ENCODE measurements around the gene ABCA2. TPM values are rescaled to one million over a fixed set of nuclear protein-coding genes. Genes with fewer than 3 reads are reported as not detected.
A peak's percentile ranks its signal among the peaks of the same experiment; 100 is the strongest.

Gene ABCA2
- total and polyA plus RNA-seq, 9 of the 15 experiments (the other 6 are each of a cell fraction or from before 2014, with no cell fraction given) = 0.69 to 16.3 (median 6.1) TPM; not detected in 2

DNA sequence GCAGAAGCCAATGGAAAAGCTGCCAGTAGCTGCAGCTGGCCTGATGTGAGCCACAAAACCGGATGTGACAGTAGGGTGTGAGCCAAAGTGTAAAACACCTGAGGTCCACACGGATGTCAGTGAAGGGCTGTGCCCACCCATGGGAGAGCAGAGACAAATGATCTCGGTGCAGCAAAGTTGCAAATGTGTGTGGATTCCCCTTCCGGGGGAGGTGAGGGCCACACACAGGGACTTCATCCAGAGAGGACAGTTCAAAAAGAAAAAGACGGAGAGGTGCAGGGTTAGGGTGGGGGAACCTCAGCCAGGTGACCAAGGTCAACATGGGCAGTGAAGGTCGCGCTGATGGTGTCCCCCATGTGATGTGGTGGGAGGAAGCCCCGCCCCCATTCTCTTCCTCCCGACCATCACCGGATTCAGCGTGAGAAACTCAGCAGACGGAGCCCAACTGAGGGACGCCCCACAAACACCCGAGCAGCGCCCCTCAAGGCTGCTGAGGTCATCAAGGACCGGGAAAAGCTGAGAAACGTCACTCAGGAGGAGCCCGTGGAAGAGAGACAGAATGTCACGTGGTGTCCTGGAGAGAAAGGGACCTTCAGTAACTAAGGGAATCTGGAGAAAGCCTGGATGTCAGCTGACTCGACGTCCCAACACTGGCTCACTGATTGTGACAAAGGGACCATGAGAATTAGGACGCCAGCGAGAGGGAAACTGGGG is 62.1 kb downstream of the ABCA2 start (continued):
- TF ChIP-seq JUNB (CRISPR knock-in tag; conservative IDR thresholded peaks at IDR 0.05) = no peak
- no peak for TF ChIP-seq C11orf30 (IDR thresholded peaks at IDR 0.05; ENCODE audit: low read depth)
- peak; percentile 57 for TF ChIP-seq CBFA2T2 (conservative IDR thresholded peaks at IDR 0.05)
- peak; percentile 5; the same call in 1 of the 2 replicates for TF ChIP-seq ZBTB7A (IDR thresholded peaks at IDR 0.05; ENCODE audit: borderline replicate concordance, control insufficient read depth, low read depth, low read length)
- TF ChIP-seq, protein P1, sequence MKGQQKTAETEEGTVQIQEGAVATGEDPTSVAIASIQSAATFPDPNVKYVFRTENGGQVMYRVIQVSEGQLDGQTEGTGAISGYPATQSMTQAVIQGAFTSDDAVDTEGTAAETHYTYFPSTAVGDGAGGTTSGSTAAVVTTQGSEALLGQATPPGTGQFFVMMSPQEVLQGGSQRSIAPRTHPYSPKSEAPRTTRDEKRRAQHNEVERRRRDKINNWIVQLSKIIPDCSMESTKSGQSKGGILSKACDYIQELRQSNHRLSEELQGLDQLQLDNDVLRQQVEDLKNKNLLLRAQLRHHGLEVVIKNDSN (CRISPR knock-in tag; IDR thresholded peaks at IDR 0.05) = peak; percentile 79
- peak; percentile 91 for TF ChIP-seq ESRRA (IDR thresholded peaks at IDR 0.05; ENCODE audit: borderline replicate concordance, low read depth)
- peak; percentile 71 for TF ChIP-seq L3MBTL2 (IDR thresholded peaks at IDR 0.05)
- 0 out of 2 replicates have a peak, but pooled peaks have one; percentile 23 for TF ChIP-seq BHLHE40 (IDR thresholded peaks at IDR 0.05; ENCODE audit: low read length)
- no peak for TF ChIP-seq HNRNPK (IDR thresholded peaks at IDR 0.05; ENCODE audit: low read depth, low read length, poor library complexity, severe bottlenecking)
- TF ChIP-seq PML (IDR thresholded peaks at IDR 0.05; ENCODE audit: low read length) = no peak
- TF ChIP-seq, protein P2, sequence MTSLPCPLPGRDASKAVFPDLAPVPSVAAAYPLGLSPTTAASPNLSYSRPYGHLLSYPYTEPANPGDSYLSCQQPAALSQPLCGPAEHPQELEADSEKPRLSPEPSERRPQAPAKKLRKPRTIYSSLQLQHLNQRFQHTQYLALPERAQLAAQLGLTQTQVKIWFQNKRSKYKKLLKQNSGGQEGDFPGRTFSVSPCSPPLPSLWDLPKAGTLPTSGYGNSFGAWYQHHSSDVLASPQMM (CRISPR knock-in tag; IDR thresholded peaks at IDR 0.05) = no peak
- TF ChIP-seq, protein P3, sequence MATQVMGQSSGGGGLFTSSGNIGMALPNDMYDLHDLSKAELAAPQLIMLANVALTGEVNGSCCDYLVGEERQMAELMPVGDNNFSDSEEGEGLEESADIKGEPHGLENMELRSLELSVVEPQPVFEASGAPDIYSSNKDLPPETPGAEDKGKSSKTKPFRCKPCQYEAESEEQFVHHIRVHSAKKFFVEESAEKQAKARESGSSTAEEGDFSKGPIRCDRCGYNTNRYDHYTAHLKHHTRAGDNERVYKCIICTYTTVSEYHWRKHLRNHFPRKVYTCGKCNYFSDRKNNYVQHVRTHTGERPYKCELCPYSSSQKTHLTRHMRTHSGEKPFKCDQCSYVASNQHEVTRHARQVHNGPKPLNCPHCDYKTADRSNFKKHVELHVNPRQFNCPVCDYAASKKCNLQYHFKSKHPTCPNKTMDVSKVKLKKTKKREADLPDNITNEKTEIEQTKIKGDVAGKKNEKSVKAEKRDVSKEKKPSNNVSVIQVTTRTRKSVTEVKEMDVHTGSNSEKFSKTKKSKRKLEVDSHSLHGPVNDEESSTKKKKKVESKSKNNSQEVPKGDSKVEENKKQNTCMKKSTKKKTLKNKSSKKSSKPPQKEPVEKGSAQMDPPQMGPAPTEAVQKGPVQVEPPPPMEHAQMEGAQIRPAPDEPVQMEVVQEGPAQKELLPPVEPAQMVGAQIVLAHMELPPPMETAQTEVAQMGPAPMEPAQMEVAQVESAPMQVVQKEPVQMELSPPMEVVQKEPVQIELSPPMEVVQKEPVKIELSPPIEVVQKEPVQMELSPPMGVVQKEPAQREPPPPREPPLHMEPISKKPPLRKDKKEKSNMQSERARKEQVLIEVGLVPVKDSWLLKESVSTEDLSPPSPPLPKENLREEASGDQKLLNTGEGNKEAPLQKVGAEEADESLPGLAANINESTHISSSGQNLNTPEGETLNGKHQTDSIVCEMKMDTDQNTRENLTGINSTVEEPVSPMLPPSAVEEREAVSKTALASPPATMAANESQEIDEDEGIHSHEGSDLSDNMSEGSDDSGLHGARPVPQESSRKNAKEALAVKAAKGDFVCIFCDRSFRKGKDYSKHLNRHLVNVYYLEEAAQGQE (IDR thresholded peaks at IDR 0.05; ENCODE audit: borderline replicate concordance) = peak; percentile 33
- TF ChIP-seq, protein P3 (CRISPR knock-in tag; IDR thresholded peaks at IDR 0.05; ENCODE audit: low read depth) = no peak
- no peak for TF ChIP-seq NR2F6 (CRISPR knock-in tag; IDR thresholded peaks at IDR 0.05)
- peak; percentile 93; the same call in 1 of the 2 replicates for TF ChIP-seq TOE1 (IDR thresholded peaks at IDR 0.05; ENCODE audit: borderline replicate concordance)
- no peak for TF ChIP-seq TOE1 (CRISPR knock-in tag; IDR thresholded peaks at IDR 0.05; ENCODE audit: borderline replicate concordance, low read depth)
- TF ChIP-seq POLR2B (IDR thresholded peaks at IDR 0.05; ENCODE audit: low read depth, partially characterized antibody) = no peak
- TF ChIP-seq, protein P4, sequence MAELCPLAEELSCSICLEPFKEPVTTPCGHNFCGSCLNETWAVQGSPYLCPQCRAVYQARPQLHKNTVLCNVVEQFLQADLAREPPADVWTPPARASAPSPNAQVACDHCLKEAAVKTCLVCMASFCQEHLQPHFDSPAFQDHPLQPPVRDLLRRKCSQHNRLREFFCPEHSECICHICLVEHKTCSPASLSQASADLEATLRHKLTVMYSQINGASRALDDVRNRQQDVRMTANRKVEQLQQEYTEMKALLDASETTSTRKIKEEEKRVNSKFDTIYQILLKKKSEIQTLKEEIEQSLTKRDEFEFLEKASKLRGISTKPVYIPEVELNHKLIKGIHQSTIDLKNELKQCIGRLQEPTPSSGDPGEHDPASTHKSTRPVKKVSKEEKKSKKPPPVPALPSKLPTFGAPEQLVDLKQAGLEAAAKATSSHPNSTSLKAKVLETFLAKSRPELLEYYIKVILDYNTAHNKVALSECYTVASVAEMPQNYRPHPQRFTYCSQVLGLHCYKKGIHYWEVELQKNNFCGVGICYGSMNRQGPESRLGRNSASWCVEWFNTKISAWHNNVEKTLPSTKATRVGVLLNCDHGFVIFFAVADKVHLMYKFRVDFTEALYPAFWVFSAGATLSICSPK (IDR thresholded peaks at IDR 0.05; ENCODE audit: borderline replicate concordance) = no peak
